CD14-positive monocyte (primary cell): ENCODE results near the gene SSNA1. TPM values are rescaled to one million over a fixed set of nuclear protein-coding genes. Genes with fewer than 3 reads are reported as not detected.

Source experiments
- DNase-seq, 3 donors: peaks; one replicate each; pipeline ENCODE4 v3.0.0-alpha.2; 2011 to 2022
- H2AFZ ChIP-seq: 2 replicates; pipeline ENCODE4 v1.6.0; 2012; ENCODE audit warnings: mild to moderate bottlenecking, low read depth, low read length, inconsistent platforms; ENCODE audit not compliant: insufficient read depth, poor library complexity, severe bottlenecking
- H3K27ac ChIP-seq, 2 donors: 1 replicate in 1 of 2; 2 replicates in 1 of 2; pipeline ENCODE4 v1.5.1; 2012 to 2013; ENCODE audit warnings: low read length in 2 of 2, control low read depth in 1 of 2, inconsistent platforms in 1 of 2, low read depth in 1 of 2, mild to moderate bottlenecking in 1 of 2
- H3K27me3 ChIP-seq, 2 donors: one replicate each; pipeline versions ENCODE4 v1.6.0 to v1.6.1; 2011 to 2013; ENCODE audit warnings: low read length in 2 of 2; ENCODE audit not compliant: control insufficient read depth in 2 of 2, insufficient read depth in 2 of 2
- H3K36me3 ChIP-seq, 2 donors: replicated peaks in 1 of 2; 1 replicate in 1 of 2; 2 replicates in 1 of 2; pipeline versions ENCODE4 v1.5.1 to v1.6.1; 2012 to 2013; ENCODE audit warnings: low read length in 2 of 2, control low read depth in 1 of 2, inconsistent platforms in 1 of 2, mild to moderate bottlenecking in 1 of 2; ENCODE audit not compliant: insufficient read depth in 2 of 2, control insufficient read depth in 1 of 2
- H3K4me1 ChIP-seq, 2 donors: 1 replicate in 1 of 2; 2 replicates in 1 of 2; pipeline versions ENCODE4 v1.5.1 to v1.6.1; 2012 to 2013; ENCODE audit warnings: low read length in 2 of 2, control low read depth in 1 of 2, inconsistent platforms in 1 of 2, mild to moderate bottlenecking in 1 of 2, moderate library complexity in 1 of 2; ENCODE audit not compliant: insufficient read depth in 2 of 2, control insufficient read depth in 1 of 2
- H3K4me2 ChIP-seq: replicated peaks from 2 replicates; pipeline ENCODE3; 2012; ENCODE audit warnings: low read length, moderate library complexity, mild to moderate bottlenecking; ENCODE audit not compliant: poor library complexity, severe bottlenecking; ENCODE audit errors: extremely low read depth
- H3K4me3 ChIP-seq, 3 experiments: fragments of 200-600 bp in 1 of 3; sonication (generic) in 1 of 3; replicated peaks in 1 of 3; 1 replicate in 2 of 3; 2 replicates in 1 of 3; pipeline ENCODE4 v1.5.1; 2011 to 2013; ENCODE audit warnings: low read length in 3 of 3, mild to moderate bottlenecking in 3 of 3, control low read depth in 2 of 3, low read depth in 2 of 3, inconsistent platforms in 1 of 3, moderate library complexity in 1 of 3
- H3K79me2 ChIP-seq: 2 replicates; pipeline ENCODE4 v1.6.0; 2012; ENCODE audit warnings: mild to moderate bottlenecking, control low read depth, inconsistent platforms, low read length, moderate library complexity; ENCODE audit not compliant: insufficient read depth
- H3K9ac ChIP-seq: 2 replicates; pipeline ENCODE4 v1.6.0; 2017; ENCODE audit warnings: low read length, mild to moderate bottlenecking; ENCODE audit not compliant: insufficient read depth, poor library complexity, severe bottlenecking
- H3K9me3 ChIP-seq, 2 donors: replicated peaks in 1 of 2; 1 replicate in 1 of 2; 2 replicates in 1 of 2; pipeline versions ENCODE4 v1.5.1 to v1.6.1; 2012 to 2013; ENCODE audit warnings: low read length in 2 of 2, control low read depth in 1 of 2; ENCODE audit not compliant: control insufficient read depth in 1 of 2, insufficient read depth in 1 of 2
- H4K20me1 ChIP-seq: 2 replicates; pipeline ENCODE4 v1.6.0; 2012; ENCODE audit warnings: mild to moderate bottlenecking, low read length, control low read depth, moderate library complexity; ENCODE audit not compliant: insufficient read depth
- H3K27ac Mint-ChIP-seq, 7 donors: one replicate each; pipeline ENCODE4 v1.8.0; 2020; ENCODE audit warnings: mild to moderate bottlenecking in 7 of 7, mixed read lengths in 7 of 7, moderate library complexity in 6 of 7, inconsistent platforms in 2 of 7
- H3K27me3 Mint-ChIP-seq, 3 donors: one replicate each; pipeline ENCODE4 v1.8.0; 2021 to 2022; ENCODE audit warnings: low read depth in 3 of 3, mild to moderate bottlenecking in 3 of 3, mixed read lengths in 3 of 3, moderate library complexity in 3 of 3, inconsistent platforms in 1 of 3
- H3K36me3 Mint-ChIP-seq, 2 donors: one replicate each; pipeline ENCODE4 v1.8.0; 2020; ENCODE audit warnings: mixed read lengths in 2 of 2, inconsistent platforms in 1 of 2, mild to moderate bottlenecking in 1 of 2
- H3K4me1 Mint-ChIP-seq: one replicate; pipeline ENCODE4 v1.8.0; 2020; ENCODE audit warnings: mild to moderate bottlenecking, mixed read lengths
- H3K4me3 Mint-ChIP-seq, 2 donors: one replicate each; pipeline ENCODE4 v1.8.0; 2020; ENCODE audit warnings: mild to moderate bottlenecking in 2 of 2, mixed read lengths in 2 of 2, moderate library complexity in 1 of 2
- H3K9me3 Mint-ChIP-seq, 7 donors: one replicate each; pipeline ENCODE4 v1.8.0; 2020 to 2022; ENCODE audit warnings: mixed read lengths in 7 of 7, mild to moderate bottlenecking in 6 of 7, moderate library complexity in 6 of 7, inconsistent platforms in 2 of 7
- WGBS: methylation state at CpG from one replicate; pipeline ENCODE4 v1.1.5; 2013; ENCODE audit warnings: missing lambda C conversion rate; ENCODE audit not compliant: insufficient coverage; 5-methylcytosine and 5-hydroxymethylcytosine counted together
- intact Hi-C, 2 donors: fragments of 100-400 bp; cut with micrococcal nuclease; formaldehyde crosslinking; loops; one replicate each; pipeline versions ENCODE4 v1.15.0 to v1.15.1; 2023
- polyA plus RNA-seq, 3 donors: library from polyadenylated mRNA; depleted of rRNA in 1 of 3; unstranded in 2 of 3; stranded (reverse) in 1 of 3; fragments of 300-500 nt in 2 of 3; fragments of >200 nt in 1 of 3; fragmentation: Illumina TruSeq in 2 of 3; gene quantifications; 1 replicate in 2 of 3; 2 replicates in 1 of 3; pipeline ENCODE4 v1.2.3, GENCODE V29; 2012 to 2021
- TF ChIP-seq, protein P1 (sequence below): fragments of 200-600 bp; IDR thresholded peaks from one replicate; pipeline ENCODE4 v1.8.0; 2022; ENCODE audit warnings: antibody characterized with exemption, mild to moderate bottlenecking

The SSNA1 gene
- polyA plus RNA-seq, 3 donors = 87.0 to 118 (median 98.3) TPM

GRCh38 chr9:137181680-137182079 lies 6.8 kb upstream of the SSNA1 start:
- H3K4me3 Mint-ChIP-seq = no peak overlapping the region
- no peak overlapping the region for H3K27ac ChIP-seq
- peaks cover 0 to 2% (median 1%) of the 10 kb centered on the region in 3 donors for H3K27me3 Mint-ChIP-seq
- WGBS = 98% methylated on average over 20 of the region's 22 CpGs
- H3K79me2 ChIP-seq = peaks cover 11% of the 10 kb centered on the region
- H3K4me2 ChIP-seq = no peak overlapping the region
- H3K9ac ChIP-seq = no peak overlapping the region
- intact Hi-C loops = loop anchor here in 1 of 2 donors (5.0 kb wide), 1 partner anchor 64 kb away; no protein-coding TSS in a partner anchor
- no peaks in the 10 kb centered on the region for H3K9me3 Mint-ChIP-seq
- no peak overlapping the region for H3K4me3 ChIP-seq
- peaks cover 87 to 95% of the 10 kb centered on the region in 2 donors for H3K36me3 ChIP-seq
- peaks cover 64 to 86% of the 10 kb centered on the region in 2 donors for H3K36me3 Mint-ChIP-seq
- peaks cover 1 to 7% of the 10 kb centered on the region in 2 donors for H3K4me1 ChIP-seq
- TF ChIP-seq, protein P1, sequence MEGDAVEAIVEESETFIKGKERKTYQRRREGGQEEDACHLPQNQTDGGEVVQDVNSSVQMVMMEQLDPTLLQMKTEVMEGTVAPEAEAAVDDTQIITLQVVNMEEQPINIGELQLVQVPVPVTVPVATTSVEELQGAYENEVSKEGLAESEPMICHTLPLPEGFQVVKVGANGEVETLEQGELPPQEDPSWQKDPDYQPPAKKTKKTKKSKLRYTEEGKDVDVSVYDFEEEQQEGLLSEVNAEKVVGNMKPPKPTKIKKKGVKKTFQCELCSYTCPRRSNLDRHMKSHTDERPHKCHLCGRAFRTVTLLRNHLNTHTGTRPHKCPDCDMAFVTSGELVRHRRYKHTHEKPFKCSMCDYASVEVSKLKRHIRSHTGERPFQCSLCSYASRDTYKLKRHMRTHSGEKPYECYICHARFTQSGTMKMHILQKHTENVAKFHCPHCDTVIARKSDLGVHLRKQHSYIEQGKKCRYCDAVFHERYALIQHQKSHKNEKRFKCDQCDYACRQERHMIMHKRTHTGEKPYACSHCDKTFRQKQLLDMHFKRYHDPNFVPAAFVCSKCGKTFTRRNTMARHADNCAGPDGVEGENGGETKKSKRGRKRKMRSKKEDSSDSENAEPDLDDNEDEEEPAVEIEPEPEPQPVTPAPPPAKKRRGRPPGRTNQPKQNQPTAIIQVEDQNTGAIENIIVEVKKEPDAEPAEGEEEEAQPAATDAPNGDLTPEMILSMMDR = no peak
- DNase-seq = no peak
- H3K4me1 Mint-ChIP-seq = peaks cover 4% of the 10 kb centered on the region
- H3K27me3 ChIP-seq = no peaks in the 10 kb centered on the region
- no peaks in the 10 kb centered on the region for H4K20me1 ChIP-seq
- no peaks in the 10 kb centered on the region for H3K9me3 ChIP-seq
- no peak overlapping the region for H3K27ac Mint-ChIP-seq
- H2AFZ ChIP-seq = no peak overlapping the region

DNA sequence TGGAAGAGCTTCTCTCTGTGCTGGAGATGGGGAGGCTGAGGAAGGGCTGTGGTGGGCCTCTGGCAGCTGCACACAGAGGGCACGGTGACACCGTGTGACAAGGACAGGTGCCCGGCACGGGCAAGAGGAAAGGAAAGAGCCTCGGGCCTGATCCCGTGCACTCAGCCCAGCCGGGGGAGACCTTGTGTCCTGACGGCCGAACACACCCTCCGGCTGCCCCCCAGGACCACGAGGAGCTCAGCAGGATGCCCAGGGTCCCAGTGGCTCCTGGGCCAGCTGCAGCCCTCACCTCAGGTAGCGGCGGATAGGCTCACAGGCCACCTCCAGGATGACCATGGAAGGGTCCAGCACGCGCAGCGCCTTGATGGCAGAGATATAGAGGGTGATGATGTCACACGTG lies 5.6 kb upstream of the SSNA1 start:
- no peak for DNase-seq
- Histone ChIP-seq H3K79me2 (peaks cover 22% of the 10 kb centered on the region), H3K27me3 (no peaks in the 10 kb centered on the region), H3K4me3 (no peak overlapping the region), H3K27ac (no peak overlapping the region), H3K36me3 (peaks cover 84 to 92% of the 10 kb centered on the region in 2 donors), H3K9ac (no peak overlapping the region), H3K4me1 (peaks cover 13 to 18% of the 10 kb centered on the region in 2 donors), H4K20me1 (no peaks in the 10 kb centered on the region), H2AFZ (no peak overlapping the region), H3K9me3 (no peaks in the 10 kb centered on the region), H3K4me2 (no peak overlapping the region)
- Mint-ChIP-seq H3K9me3 (no peaks in the 10 kb centered on the region), H3K4me3 (no peak overlapping the region), H3K4me1 (peaks cover 16% of the 10 kb centered on the region), H3K27ac (no peak overlapping the region), H3K27me3 (peaks cover 0 to 1% (median 0%) of the 10 kb centered on the region in 3 donors), H3K36me3 (peaks cover 56 to 90% of the 10 kb centered on the region in 2 donors)
- TF ChIP-seq, protein P1 = no peak
- intact Hi-C loops = loop anchor here in 1 of 2 donors (5.0 kb wide), 1 partner anchor 66 kb away; no protein-coding TSS in a partner anchor
- 97% methylated on average over 15 of the region's 17 CpGs for WGBS
